HEK293T (cell line): ENCODE measurements around the gene SPIRE2.

Source experiments
- ARNT ChIP-seq: fragments of 450-650 bp; IDR thresholded peaks from 2 replicates; pipeline ENCODE4 v1.6.1; 2017; ENCODE audit warnings: mild to moderate bottlenecking
- BHLHE40 ChIP-seq: fragments of 450-650 bp; IDR thresholded peaks from 2 replicates; pipeline ENCODE4 v1.6.1; 2016; ENCODE audit warnings: mild to moderate bottlenecking, moderate library complexity, borderline replicate concordance
- ELF4 ChIP-seq: fragments of 450-650 bp; IDR thresholded peaks from 2 replicates; pipeline ENCODE4 v1.6.1; 2017; ENCODE audit warnings: antibody characterized with exemption
- FOXK2 ChIP-seq: fragments of 450-650 bp; IDR thresholded peaks from 2 replicates; pipeline ENCODE4 v1.6.1; 2016; ENCODE audit warnings: mild to moderate bottlenecking
- FOXM1 ChIP-seq: fragments of 450-650 bp; IDR thresholded peaks from 2 replicates; pipeline ENCODE4 v1.6.1; 2017; ENCODE audit warnings: mild to moderate bottlenecking, borderline replicate concordance
- HDGF ChIP-seq: fragments of 450-650 bp; IDR thresholded peaks from 2 replicates; pipeline ENCODE4 v1.6.1; 2017; ENCODE audit warnings: antibody characterized with exemption, borderline replicate concordance
- L3MBTL2 ChIP-seq: fragments of 450-650 bp; conservative IDR thresholded peaks from 2 replicates; pipeline ENCODE4 v1.6.1; 2016; ENCODE audit warnings: mild to moderate bottlenecking
- LEF1 ChIP-seq: fragments of 450-650 bp; IDR thresholded peaks from 2 replicates; pipeline ENCODE4 v1.6.1; 2017; ENCODE audit warnings: mild to moderate bottlenecking, borderline replicate concordance
- SP1 ChIP-seq: fragments of 450-650 bp; IDR thresholded peaks from 2 replicates; pipeline ENCODE4 v1.6.1; 2017
- SUZ12 ChIP-seq: fragments of 450-650 bp; IDR thresholded peaks from 2 replicates; pipeline ENCODE4 v1.6.1; 2016; ENCODE audit warnings: mild to moderate bottlenecking
- TARDBP ChIP-seq: fragments of 450-650 bp; IDR thresholded peaks from 2 replicates; pipeline ENCODE4 v1.6.1; 2016
- ZNF384 ChIP-seq: fragments of 450-650 bp; IDR thresholded peaks from 2 replicates; pipeline ENCODE4 v1.6.1; 2016

GRCh38 chr16:89893642-89894548, 65.6 kb downstream of the SPIRE2 start:
- no peak for TF ChIP-seq ARNT
- no peak for TF ChIP-seq SP1
- TF ChIP-seq HDGF = no peak
- TF ChIP-seq TARDBP = no peak
- TF ChIP-seq SUZ12 = no peak
- TF ChIP-seq BHLHE40 = no peak
- no peak for TF ChIP-seq L3MBTL2
- no peak for TF ChIP-seq ELF4
- no peak for TF ChIP-seq ZNF384
- no peak for TF ChIP-seq FOXM1
- TF ChIP-seq FOXK2 = no peak
- no peak for TF ChIP-seq LEF1
